ENCODE data around the gene KHNYN.
A peak's percentile ranks its signal among the peaks of the same experiment; 100 is the strongest.

The KHNYN gene

GRCh38 chr14:24394275-24394674 is 35.5 kb upstream of the KHNYN start:
- H3K36me3 Mint-ChIP-seq (ENCODE audit: low read depth) = no peaks in the 10 kb centered on the region
- TF ChIP-seq CTCF (IDR thresholded peaks at IDR 0.05; ENCODE audit: unreplicated experiment in 3 of 3) = no peak
- no peaks in the 10 kb centered on the region for H3K27me3 Mint-ChIP-seq (ENCODE audit: low read depth)
- peak overlapping the region; percentile 44 to 88 (median 79) for H3K27ac Mint-ChIP-seq
- H3K4me3 Mint-ChIP-seq = peak overlapping the region in 1 of 3 experiments; percentile 6
- H3K4me1 Mint-ChIP-seq = peaks cover 68% of the 10 kb centered on the region
- H3K9me3 Mint-ChIP-seq = peaks cover 3% of the 10 kb centered on the region

- Mint-ChIP-seq H3K27me3 (ENCODE audit: low read depth) (no peaks in the 10 kb centered on the region), H3K4me1 (peaks cover 64% of the 10 kb centered on the region), H3K4me3 (peak overlapping the region in 1 of 3 experiments; percentile 26), H3K27ac (peak overlapping the region; percentile 75 to 98 (median 86)), H3K9me3 (peaks cover 3% of the 10 kb centered on the region), H3K36me3 (ENCODE audit: low read depth) (no peaks in the 10 kb centered on the region)
- no peak for TF ChIP-seq CTCF (IDR thresholded peaks at IDR 0.05; ENCODE audit: unreplicated experiment in 3 of 3)
These were observed 33.9 kb upstream of the KHNYN start for GRCh38 chr14:24395609-24396582.

- Mint-ChIP-seq H3K4me3 (peak overlapping the region; percentile 92 to 99 (median 97)), H3K27ac (peak overlapping the region; percentile 75 to 98 (median 98)), H3K4me1 (peaks cover 67% of the 10 kb centered on the region), H3K9me3 (peaks cover 3% of the 10 kb centered on the region), H3K27me3 (ENCODE audit: low read depth) (no peaks in the 10 kb centered on the region), H3K36me3 (ENCODE audit: low read depth) (peaks cover 4% of the 10 kb centered on the region)
- TF ChIP-seq CTCF (IDR thresholded peaks at IDR 0.05; ENCODE audit: unreplicated experiment in 3 of 3) = no peak
These were observed 32.0 kb upstream of the KHNYN start for GRCh38 chr14:24397639-24398292.

- Mint-ChIP-seq H3K4me3 (peak overlapping the region; percentile 92 to 99 (median 97)), H3K36me3 (ENCODE audit: low read depth) (peaks cover 9% of the 10 kb centered on the region), H3K27ac (peak overlapping the region; percentile 75 to 98 (median 98)), H3K4me1 (peaks cover 72% of the 10 kb centered on the region), H3K27me3 (ENCODE audit: low read depth) (no peaks in the 10 kb centered on the region), H3K9me3 (peaks cover 3% of the 10 kb centered on the region)
- TF ChIP-seq CTCF (IDR thresholded peaks at IDR 0.05; ENCODE audit: unreplicated experiment in 3 of 3) = no peak
These were observed 31.5 kb upstream of the KHNYN start for GRCh38 chr14:24398293-24398652.

GRCh38 chr14:24398653-24399446 is 30.9 kb upstream of the KHNYN start, which contains the start of gene NYNRIN:
TSS of gene NYNRIN (plus strand) at chr14:24399003. CDS start at chr14:24399247, 244 bp downstream.
- Mint-ChIP-seq H3K36me3 (ENCODE audit: low read depth) (peaks cover 15% of the 10 kb centered on the region), H3K4me1 (peaks cover 74% of the 10 kb centered on the region), H3K4me3 (peak within 1 kb of the TSS; percentile 92 to 99 (median 97)), H3K27ac (peak within 1 kb of the TSS; percentile 75 to 98 (median 98)), H3K9me3 (peaks cover 3% of the 10 kb centered on the region), H3K27me3 (ENCODE audit: low read depth) (no peaks in the 10 kb centered on the region)
- no peak for TF ChIP-seq CTCF (IDR thresholded peaks at IDR 0.05; ENCODE audit: unreplicated experiment in 3 of 3)
